ENCODE results near the gene TIGAR.
A peak's percentile ranks its signal among the peaks of the same experiment; 100 is the strongest.

The TIGAR gene

GRCh38 chr12:4283512-4284255 lies 37.3 kb upstream of the TIGAR start:
- no peak for DNase-seq

GRCh38 chr12:4284306-4284705 lies 36.7 kb upstream of the TIGAR start:
- DNase-seq = no peak

- DNase-seq = no peak
Measured at GRCh38 chr12:4285070-4285469, 35.9 kb upstream of the TIGAR start.

GRCh38 chr12:4286228-4286627 lies 34.8 kb upstream of the TIGAR start:
- DNase-seq = no peak

GRCh38 chr12:4286771-4287317 lies 34.2 kb upstream of the TIGAR start:
- no peak for DNase-seq

GRCh38 chr12:4287325-4288211 lies 33.4 kb upstream of the TIGAR start:
- DNase-seq = no peak

GRCh38 chr12:4288296-4289131 lies 32.5 kb upstream of the TIGAR start:
- DNase-seq = no peak

- no peak for DNase-seq
Measured at GRCh38 chr12:4289231-4289878, 31.7 kb upstream of the TIGAR start.

GRCh38 chr12:4289998-4290790 lies 30.8 kb upstream of the TIGAR start:
- DNase-seq = no peak

GRCh38 chr12:4292341-4293073 lies 28.5 kb upstream of the TIGAR start:
- no peak for DNase-seq

GRCh38 chr12:4293299-4293965 lies 27.6 kb upstream of the TIGAR start:
- DNase-seq = no peak

GRCh38 chr12:4293966-4294505 lies 27.0 kb upstream of the TIGAR start:
- no peak for DNase-seq

- DNase-seq = no peak
Measured at GRCh38 chr12:4296751-4297150, 24.3 kb upstream of the TIGAR start.

GRCh38 chr12:4297617-4298016 lies 23.4 kb upstream of the TIGAR start:
- no peak for DNase-seq

- no peak for DNase-seq
Measured at GRCh38 chr12:4300883-4301282, 20.1 kb upstream of the TIGAR start.

- DNase-seq = no peak
Measured at GRCh38 chr12:4301932-4302501, 19.0 kb upstream of the TIGAR start.

- DNase-seq = no peak
Measured at GRCh38 chr12:4302881-4303280, 18.1 kb upstream of the TIGAR start.

GRCh38 chr12:4303750-4304149 lies 17.3 kb upstream of the TIGAR start:
- no peak for DNase-seq

GRCh38 chr12:4307593-4308333 lies 13.2 kb upstream of the TIGAR start:
- peak; percentile 78 for DNase-seq
